ENCODE measurements around the gene MRPS12.
A peak's percentile ranks its signal among the peaks of the same experiment; 100 is the strongest.
"Not testable (repeated sequence)": the region's sequence is repeated elsewhere in the genome, so short reads cannot be mapped to it uniquely, and the experiment has no call there.

Gene MRPS12

GRCh38 chr19:38930776-38931520 lies at the start of gene MRPS12:
TSS of gene MRPS12 (plus strand) at chr19:38930944. CDS start at chr19:38931295, 351 bp downstream.
- DNase-seq (ENCODE audit: low read depth), result peak; percentile 95

- DNase-seq (ENCODE audit: low read depth), result no peak
Measured at GRCh38 chr19:38883286-38883685, 47.5 kb upstream of the MRPS12 start.

- DNase-seq (ENCODE audit: low read depth), result not testable (repeated sequence)
Measured at GRCh38 chr19:38884691-38885090, 46.1 kb upstream of the MRPS12 start.

- DNase-seq (ENCODE audit: low read depth), result no peak
Measured at GRCh38 chr19:38888876-38889275, 41.9 kb upstream of the MRPS12 start.

- no peak for DNase-seq (ENCODE audit: low read depth)
Measured at GRCh38 chr19:38889803-38890202, 40.9 kb upstream of the MRPS12 start.

- DNase-seq (ENCODE audit: low read depth), result no peak
Measured at GRCh38 chr19:38890686-38891085, 40.1 kb upstream of the MRPS12 start.

- no peak for DNase-seq (ENCODE audit: low read depth)
Measured at GRCh38 chr19:38891771-38892170, 39.0 kb upstream of the MRPS12 start.

GRCh38 chr19:38892841-38893240 lies 37.9 kb upstream of the MRPS12 start:
- DNase-seq (ENCODE audit: low read depth), result no peak

- no peak for DNase-seq (ENCODE audit: low read depth)
Measured at GRCh38 chr19:38893341-38893771, 37.4 kb upstream of the MRPS12 start.

GRCh38 chr19:38894968-38895367 lies 35.8 kb upstream of the MRPS12 start:
- no peak for DNase-seq (ENCODE audit: low read depth)

- no peak for DNase-seq (ENCODE audit: low read depth)
Measured at GRCh38 chr19:38898788-38899446, 31.8 kb upstream of the MRPS12 start.

GRCh38 chr19:38899447-38900201 lies 31.1 kb upstream of the MRPS12 start, which contains the start of the genes NFKBIB and SIRT2:
TSS of gene NFKBIB (plus strand) at chr19:38899969. CDS start at chr19:38900033, 64 bp downstream.
TSS of gene SIRT2 (minus strand) at chr19:38899618. CDS start at chr19:38899521, 97 bp downstream.
- DNase-seq (ENCODE audit: low read depth), result peak; percentile 98

GRCh38 chr19:38900202-38900629 lies 30.5 kb upstream of the MRPS12 start:
- no peak for DNase-seq (ENCODE audit: low read depth)

- no peak for DNase-seq (ENCODE audit: low read depth)
Measured at GRCh38 chr19:38900743-38901190, 30.0 kb upstream of the MRPS12 start.

GRCh38 chr19:38901683-38902082 lies 29.1 kb upstream of the MRPS12 start:
- DNase-seq (ENCODE audit: low read depth), result no peak

GRCh38 chr19:38904581-38905539 lies 25.9 kb upstream of the MRPS12 start:
- DNase-seq (ENCODE audit: low read depth), result no peak

- no peak for DNase-seq (ENCODE audit: low read depth)
Measured at GRCh38 chr19:38905620-38906019, 25.1 kb upstream of the MRPS12 start.

- DNase-seq (ENCODE audit: low read depth), result no peak
Measured at GRCh38 chr19:38907227-38907626, 23.5 kb upstream of the MRPS12 start.

- no peak for DNase-seq (ENCODE audit: low read depth)
Measured at GRCh38 chr19:38907670-38908069, 23.1 kb upstream of the MRPS12 start.

GRCh38 chr19:38908911-38909310 lies 21.8 kb upstream of the MRPS12 start:
- no peak for DNase-seq (ENCODE audit: low read depth)

GRCh38 chr19:38910488-38910887 lies 20.3 kb upstream of the MRPS12 start:
- no peak for DNase-seq (ENCODE audit: low read depth)
